LHCN-M2 (cell line): ENCODE measurements around the gene MYO1H. TPM values are rescaled to one million over a fixed set of nuclear protein-coding genes. Genes with fewer than 3 reads are reported as not detected.
A peak's percentile ranks its signal among the peaks of the same experiment; 100 is the strongest.

Experiments used
- DNase-seq: peaks from one replicate; pipeline ENCODE4 v3.0.0-alpha.2; 2012; ENCODE audit warnings: low read depth
- total RNA-seq: library from RNA; depleted of rRNA; stranded (reverse); fragments of >200 nt; gene quantifications from 2 replicates; pipeline ENCODE4 v1.2.3, GENCODE V29; 2014; rRNA removed

The MYO1H gene
- total RNA-seq, 1 experiment from 2014 or later, result not detected

GRCh38 chr12:109489955-109490565 lies 142.4 kb downstream of the MYO1H start:
- DNase-seq, result no peak

DNA sequence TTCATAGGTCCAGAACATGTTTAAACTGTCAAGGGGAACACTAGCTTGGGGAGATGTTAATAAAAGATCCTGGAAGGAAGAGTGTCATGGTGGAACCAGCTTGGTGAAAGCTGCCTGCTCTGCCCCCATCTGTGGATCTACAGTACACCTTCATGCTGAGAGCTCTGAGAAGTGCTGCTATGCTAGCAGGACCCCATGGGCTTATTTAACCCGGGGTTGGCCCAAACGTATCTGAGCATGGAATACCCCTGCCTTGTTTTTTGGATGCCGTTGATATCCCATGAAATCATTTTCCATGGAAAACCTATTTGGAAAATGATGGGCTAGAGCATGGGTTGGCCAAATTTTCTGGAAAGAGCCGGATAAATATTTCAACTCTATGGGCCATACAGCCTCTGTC lies 144.0 kb downstream of the MYO1H start:
- no peak for DNase-seq

GRCh38 chr12:109492371-109492770 lies 144.7 kb downstream of the MYO1H start:
- no peak for DNase-seq

DNA sequence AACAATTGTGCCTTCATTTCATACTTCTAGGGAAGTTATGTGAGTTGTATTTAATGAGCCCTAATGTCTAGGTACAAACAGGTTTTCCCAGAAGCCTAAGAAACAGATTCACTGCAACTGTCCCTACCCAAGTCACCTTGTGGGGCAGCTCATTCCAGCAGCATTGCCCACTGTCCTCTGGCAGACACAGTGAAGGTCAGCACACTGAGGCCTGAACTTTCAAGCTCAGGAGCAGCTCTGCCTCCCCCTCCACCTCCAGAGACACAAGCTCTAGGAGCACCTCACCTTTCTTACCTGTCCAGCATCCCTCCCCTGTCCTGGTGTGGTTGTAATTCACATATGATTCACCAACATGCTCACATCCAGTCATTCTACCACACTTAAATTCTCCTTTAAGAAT lies 145.4 kb downstream of the MYO1H start:
- no peak for DNase-seq

- DNase-seq, result no peak
These were observed 146.2 kb downstream of the MYO1H start for GRCh38 chr12:109493938-109494337.

DNA sequence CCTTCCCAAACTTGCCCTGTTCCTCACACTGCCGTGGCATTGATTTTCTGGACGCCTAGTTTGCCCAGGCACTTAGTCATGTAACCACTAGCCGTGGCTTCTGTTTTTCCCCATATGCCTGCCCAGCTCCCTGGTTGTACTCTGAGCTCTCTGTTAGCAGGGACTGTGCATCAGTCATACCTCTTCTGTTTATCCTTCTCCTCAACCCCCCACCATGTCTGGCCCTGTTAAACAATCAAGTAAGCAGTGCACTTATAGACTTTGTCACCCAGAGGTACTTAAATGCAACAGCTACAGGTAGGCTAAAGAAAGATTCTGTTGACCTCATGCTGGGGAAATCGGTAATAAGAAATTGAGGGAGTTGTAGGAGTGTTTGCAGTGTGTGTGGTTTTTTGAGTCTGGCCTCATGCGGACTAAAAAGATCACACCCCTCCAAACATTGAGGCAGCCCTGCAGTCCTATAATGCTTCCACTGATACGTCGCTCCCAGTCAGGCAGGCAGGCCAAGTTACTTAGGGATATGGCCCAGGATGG lies 146.7 kb downstream of the MYO1H start:
- DNase-seq, result no peak

- no peak for DNase-seq
These were observed 147.3 kb downstream of the MYO1H start for GRCh38 chr12:109495012-109495411.

DNA sequence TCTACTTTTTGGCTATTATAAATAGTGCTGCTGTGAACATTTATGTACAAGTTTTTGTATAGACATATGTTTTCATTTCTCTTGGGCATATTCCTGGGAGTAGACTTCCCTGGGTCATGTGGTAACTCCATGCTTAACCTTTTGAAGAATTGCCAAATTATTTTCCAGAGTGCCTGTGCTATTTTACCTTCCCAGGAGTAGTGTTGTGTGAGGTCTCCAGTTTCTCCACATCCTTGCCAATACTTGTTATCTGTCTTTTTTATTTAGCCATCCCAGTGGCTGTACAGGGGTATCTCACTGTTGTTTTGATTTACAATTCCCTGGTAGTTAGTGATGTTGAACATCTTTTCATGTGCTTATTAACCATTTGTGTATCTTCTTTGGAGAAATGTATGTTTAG lies 148.6 kb downstream of the MYO1H start:
- no peak for DNase-seq

DNA sequence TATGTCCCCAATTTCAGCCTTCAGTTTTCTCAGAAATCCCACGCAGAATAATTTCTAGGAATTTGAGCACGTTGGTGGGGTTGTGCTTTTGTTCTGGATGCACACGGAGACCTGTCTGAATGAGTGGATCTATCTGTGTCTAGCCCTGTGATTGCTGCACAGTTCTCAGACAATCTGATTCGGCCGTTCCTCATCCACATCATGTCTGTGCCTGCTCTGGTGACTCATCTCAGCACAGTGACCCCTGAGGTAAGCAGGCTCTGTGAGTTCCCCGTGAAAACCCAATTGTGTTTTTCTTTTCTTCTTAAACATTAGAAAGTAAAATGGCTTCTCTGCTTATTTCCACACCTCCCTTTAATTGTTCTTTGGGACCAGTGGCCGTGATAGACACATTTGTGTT lies 150.0 kb downstream of the MYO1H start:
- peak; percentile 37 for DNase-seq

Other genes starting within 250 kb of the MYO1H start
- 2.2 and 2.3 TPM in 2 replicates for gene ACACB, start 231.3 kb upstream of the MYO1H start, total RNA-seq
- not detected in 2 replicates for gene FOXN4, start 38.6 kb upstream of the MYO1H start, total RNA-seq
- 25.7 and 40.1 TPM in 2 replicates for gene KCTD10, start 129.4 kb downstream of the MYO1H start, total RNA-seq
- gene UBE3B, start 129.7 kb downstream of the MYO1H start, total RNA-seq, result 45.6 and 45.9 TPM in 2 replicates
- gene MMAB, start 225.6 kb downstream of the MYO1H start, total RNA-seq, result 25.3 and 26.6 TPM in 2 replicates
- gene MVK, start 225.9 kb downstream of the MYO1H start, total RNA-seq, result 13.8 and 15.3 TPM in 2 replicates